Measurements from ENCODE around the gene SMARCE1.
"Not testable (repeated sequence)": the region's sequence is repeated elsewhere in the genome, so short reads cannot be mapped to it uniquely, and the experiment has no call there.

The SMARCE1 gene

GRCh38 chr17:40611840-40612474 is 35.7 kb downstream of the SMARCE1 start:
- DNase-seq (ENCODE audit: low read depth in 3 of 3) = no peak

DNA sequence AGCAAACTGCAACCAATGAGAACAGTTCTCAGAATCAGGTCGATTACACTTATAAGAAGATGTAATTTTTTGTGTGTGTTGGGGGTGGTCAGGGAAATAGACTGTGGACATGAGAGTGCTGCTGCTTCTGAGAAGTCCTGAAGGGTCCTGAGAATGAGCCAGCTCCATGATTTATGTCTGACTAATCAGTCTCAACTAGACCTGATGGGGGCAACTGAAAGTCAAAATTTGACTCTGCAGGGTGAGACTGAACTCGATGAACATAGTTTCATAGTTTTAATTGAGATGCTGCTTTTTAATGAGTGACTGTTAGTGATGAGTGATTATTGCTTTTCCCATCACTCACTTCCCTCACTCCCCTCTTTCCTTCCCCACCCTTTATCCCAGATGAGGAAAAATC is 37.3 kb downstream of the SMARCE1 start:
- DNase-seq (ENCODE audit: low read depth in 3 of 3) = no peak

- DNase-seq (ENCODE audit: low read depth in 3 of 3) = no peak
These were observed 39.5 kb downstream of the SMARCE1 start for GRCh38 chr17:40608061-40608581.

- DNase-seq (ENCODE audit: low read depth in 3 of 3) = no peak
These were observed 40.0 kb downstream of the SMARCE1 start for GRCh38 chr17:40607641-40608040.

GRCh38 chr17:40606548-40607353 is 40.9 kb downstream of the SMARCE1 start:
- no peak for DNase-seq (ENCODE audit: low read depth in 3 of 3)

DNA sequence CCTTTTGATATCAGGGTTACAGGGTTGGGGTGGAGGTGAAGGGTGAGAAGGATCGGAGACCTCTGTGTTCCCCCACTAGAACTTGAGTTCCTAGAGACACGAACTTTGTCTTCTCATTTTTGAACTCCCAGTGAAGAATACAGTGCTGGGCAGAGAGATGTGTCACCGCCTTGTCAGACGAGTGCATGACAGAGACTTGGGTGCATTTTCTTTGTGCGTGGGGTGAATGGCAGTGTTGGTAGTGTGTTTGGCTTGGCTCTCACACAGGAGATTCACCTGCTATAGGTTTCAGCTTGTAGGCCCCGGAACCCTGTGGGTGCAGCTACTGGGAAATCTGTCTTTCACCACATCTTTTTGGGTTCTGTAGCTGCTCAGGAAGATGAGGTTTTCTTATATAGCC is 42.3 kb downstream of the SMARCE1 start:
- DNase-seq (ENCODE audit: low read depth in 3 of 3) = peak; percentile 51 to 73 (median 62)

GRCh38 chr17:40604327-40605080 is 43.1 kb downstream of the SMARCE1 start:
- no peak for DNase-seq (ENCODE audit: low read depth in 3 of 3)

- peak; percentile 70 to 78 (median 71) for DNase-seq (ENCODE audit: low read depth in 3 of 3)
These were observed 44.9 kb downstream of the SMARCE1 start for GRCh38 chr17:40602445-40603443.

GRCh38 chr17:40600486-40601046 is 47.1 kb downstream of the SMARCE1 start:
- DNase-seq (ENCODE audit: low read depth in 3 of 3) = no peak

DNA sequence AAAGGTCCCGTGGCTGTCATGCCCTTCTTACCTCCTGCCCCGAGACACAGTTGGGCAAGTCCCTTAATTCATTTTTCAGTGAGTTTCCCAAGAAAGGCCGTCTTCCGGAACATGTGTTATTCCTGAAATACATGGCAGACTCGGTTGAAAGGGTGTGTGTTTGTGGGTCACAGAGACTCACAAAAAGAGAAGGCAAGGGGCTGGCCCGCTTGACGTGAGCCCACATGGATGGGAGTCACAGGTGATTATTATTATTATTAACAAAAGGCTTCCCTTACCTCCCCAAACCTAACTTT is 48.2 kb downstream of the SMARCE1 start:
- DNase-seq (ENCODE audit: low read depth in 3 of 3) = no peak

DNA sequence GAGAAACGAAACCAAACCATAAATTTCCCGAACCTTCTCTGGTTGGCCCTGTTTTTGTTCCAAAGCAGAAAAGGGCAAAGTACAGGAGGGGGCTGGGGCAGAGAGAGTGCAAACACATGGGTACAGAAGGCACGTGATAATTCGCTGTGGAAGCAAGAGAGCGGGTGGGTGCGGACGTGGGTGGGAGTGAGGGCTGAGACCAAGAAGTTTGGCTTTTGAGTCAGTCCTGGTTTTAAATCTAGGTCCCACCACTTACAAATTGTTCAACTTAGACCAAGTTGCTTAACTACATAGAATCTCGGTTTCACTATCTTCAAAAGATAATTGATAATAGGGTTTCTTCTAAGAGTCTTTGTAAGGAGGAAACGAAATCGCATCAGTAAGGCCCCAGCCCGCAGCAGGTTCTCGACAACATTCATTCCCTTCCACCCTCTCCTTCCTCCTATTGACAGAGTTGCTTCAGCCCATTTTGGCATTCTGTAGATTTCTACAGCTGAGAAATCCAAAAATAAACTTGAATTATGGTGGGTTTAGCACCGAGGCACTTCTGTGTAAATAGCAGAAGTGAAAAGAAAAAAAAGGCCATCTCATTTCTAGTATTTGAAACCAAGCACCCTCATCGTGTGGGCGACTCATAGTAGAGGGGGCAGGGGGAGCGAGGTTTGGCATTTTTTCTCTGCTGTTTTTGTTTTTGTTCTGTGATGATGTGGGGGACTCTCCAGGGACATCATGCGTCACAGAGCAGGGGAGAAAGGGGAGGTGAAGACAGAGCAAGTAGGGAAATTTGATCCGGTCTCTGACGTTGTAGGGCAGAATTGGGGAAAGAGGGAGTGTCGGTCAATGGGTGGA is 48.8 kb downstream of the SMARCE1 start:
- peak; percentile 58 to 79 (median 78) for DNase-seq (ENCODE audit: low read depth in 3 of 3)

GRCh38 chr17:40598301-40598618 is 49.4 kb downstream of the SMARCE1 start:
- DNase-seq (ENCODE audit: low read depth in 3 of 3) = no peak

GRCh38 chr17:40597556-40598300 is 49.9 kb downstream of the SMARCE1 start:
- DNase-seq (ENCODE audit: low read depth in 3 of 3) = no peak

- DNase-seq (ENCODE audit: low read depth in 3 of 3) = no peak
These were observed 50.5 kb downstream of the SMARCE1 start for GRCh38 chr17:40597156-40597555.

DNA sequence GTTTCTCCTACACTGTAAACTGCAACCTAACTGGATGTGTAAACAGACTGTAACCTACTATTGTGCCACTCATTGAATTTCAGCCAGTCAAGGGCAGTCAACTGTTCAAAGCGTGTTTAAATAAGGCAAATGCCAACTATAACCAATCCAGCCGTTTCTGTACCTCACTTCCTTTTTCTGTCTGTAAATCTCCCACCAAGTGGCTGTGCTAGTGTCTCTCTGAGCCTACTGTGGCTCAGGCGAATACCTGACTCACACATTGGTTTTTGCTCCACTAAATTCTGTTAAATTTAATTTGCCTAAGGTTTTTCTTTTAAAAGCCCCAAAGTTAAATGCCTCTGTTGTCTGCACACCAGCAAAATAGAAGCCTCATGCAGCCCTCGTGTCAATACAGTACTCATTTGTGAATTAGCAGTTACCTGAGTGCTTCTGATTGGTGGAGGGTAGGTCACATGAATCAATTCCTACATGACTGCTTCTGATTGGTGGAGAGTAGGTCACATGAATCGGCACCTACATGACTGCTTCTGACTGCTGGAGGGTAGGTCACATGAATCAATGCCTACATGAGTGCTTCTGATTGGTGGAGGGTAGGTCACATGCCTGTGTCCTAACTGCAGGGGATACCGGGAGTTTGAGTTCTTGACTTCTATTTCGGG is 51.2 kb downstream of the SMARCE1 start:
- DNase-seq (ENCODE audit: low read depth in 3 of 3) = no peak

GRCh38 chr17:40590742-40591141 is 56.9 kb downstream of the SMARCE1 start:
- DNase-seq (ENCODE audit: low read depth in 3 of 3) = no peak

- DNase-seq (ENCODE audit: low read depth in 3 of 3) = no peak
These were observed 59.1 kb downstream of the SMARCE1 start for GRCh38 chr17:40588552-40588951.

- DNase-seq (ENCODE audit: low read depth in 3 of 3) = not testable (repeated sequence)
These were observed 61.4 kb downstream of the SMARCE1 start for GRCh38 chr17:40586264-40586663.

- DNase-seq (ENCODE audit: low read depth in 3 of 3) = not testable (repeated sequence)
These were observed 62.7 kb downstream of the SMARCE1 start for GRCh38 chr17:40584950-40585349.

Measured in stimulated activated CD4-positive, alpha-beta T cell treated with anti-CD3 and anti-CD28 coated beads, TNF-alpha, amount 100 ng/mL, for 48 hours (primary cell).